ENCODE data around the gene PAXIP1.
"Not testable (repeated sequence)": the region's sequence is repeated elsewhere in the genome, so short reads cannot be mapped to it uniquely, and the experiment has no call there.

Gene PAXIP1, protein sequence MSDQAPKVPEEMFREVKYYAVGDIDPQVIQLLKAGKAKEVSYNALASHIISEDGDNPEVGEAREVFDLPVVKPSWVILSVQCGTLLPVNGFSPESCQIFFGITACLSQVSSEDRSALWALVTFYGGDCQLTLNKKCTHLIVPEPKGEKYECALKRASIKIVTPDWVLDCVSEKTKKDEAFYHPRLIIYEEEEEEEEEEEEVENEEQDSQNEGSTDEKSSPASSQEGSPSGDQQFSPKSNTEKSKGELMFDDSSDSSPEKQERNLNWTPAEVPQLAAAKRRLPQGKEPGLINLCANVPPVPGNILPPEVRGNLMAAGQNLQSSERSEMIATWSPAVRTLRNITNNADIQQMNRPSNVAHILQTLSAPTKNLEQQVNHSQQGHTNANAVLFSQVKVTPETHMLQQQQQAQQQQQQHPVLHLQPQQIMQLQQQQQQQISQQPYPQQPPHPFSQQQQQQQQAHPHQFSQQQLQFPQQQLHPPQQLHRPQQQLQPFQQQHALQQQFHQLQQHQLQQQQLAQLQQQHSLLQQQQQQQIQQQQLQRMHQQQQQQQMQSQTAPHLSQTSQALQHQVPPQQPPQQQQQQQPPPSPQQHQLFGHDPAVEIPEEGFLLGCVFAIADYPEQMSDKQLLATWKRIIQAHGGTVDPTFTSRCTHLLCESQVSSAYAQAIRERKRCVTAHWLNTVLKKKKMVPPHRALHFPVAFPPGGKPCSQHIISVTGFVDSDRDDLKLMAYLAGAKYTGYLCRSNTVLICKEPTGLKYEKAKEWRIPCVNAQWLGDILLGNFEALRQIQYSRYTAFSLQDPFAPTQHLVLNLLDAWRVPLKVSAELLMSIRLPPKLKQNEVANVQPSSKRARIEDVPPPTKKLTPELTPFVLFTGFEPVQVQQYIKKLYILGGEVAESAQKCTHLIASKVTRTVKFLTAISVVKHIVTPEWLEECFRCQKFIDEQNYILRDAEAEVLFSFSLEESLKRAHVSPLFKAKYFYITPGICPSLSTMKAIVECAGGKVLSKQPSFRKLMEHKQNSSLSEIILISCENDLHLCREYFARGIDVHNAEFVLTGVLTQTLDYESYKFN

DNA sequence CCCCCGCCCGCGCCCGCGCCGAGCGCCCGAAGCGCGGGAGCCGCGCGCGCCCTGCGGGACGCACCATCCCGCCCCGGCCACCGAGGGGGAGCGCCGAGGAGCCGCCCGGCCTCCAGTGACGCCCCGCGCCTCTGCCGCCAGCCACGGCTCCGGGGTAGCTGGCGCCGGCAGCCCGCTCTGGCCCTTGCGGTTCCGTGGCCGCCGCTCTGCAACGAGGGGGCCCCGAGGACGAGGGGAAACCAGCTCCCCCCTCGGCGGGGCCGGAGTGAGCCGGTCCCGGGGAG lies at the start of gene PAXIP1:
Gene PAXIP1, minus strand, starts transcription at position 33 of the 284 bp plus-strand sequence. CDS start 195 bp downstream, outside the sequence.
- peak; percentile 59 for DNase-seq (ENCODE audit: low spot score)

DNA sequence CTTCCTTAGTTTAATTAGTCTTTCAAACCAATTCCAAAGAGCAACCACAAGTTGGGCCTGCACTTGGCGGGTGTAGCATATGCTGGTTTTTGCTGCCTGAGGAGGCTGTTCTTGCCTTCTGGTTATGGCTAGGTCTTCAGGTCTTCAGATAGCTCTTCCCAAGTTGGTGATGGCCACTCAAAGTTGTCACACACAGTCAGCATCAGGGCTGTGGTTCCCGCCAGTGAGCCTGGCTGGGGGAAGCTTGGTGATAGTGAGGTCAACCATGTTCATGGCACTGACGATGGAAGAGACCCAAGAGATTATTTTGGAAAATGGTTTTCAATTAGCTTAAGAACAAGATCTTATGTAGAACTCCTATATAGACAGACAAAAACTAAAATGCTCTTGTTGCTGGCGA lies 48.4 kb upstream of the PAXIP1 start:
- DNase-seq (ENCODE audit: low spot score): no peak

DNA sequence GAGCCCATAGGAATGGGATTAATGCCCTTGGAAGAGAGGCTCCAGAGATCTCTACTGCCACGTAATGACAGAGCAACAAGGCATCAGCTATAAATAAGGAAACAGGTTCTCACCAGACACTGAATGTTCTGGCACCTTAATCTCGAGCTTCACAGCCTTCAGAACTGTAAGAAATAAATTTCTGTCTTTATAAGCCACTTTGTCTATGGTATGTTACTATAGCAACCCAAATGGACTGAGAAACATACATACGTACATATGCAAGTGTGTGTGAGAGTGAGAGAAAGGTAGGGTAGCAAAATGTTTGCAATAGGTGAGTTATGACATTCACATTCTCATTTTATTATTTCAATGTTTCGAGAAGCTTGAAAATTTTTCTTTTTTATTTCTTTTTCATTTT lies 45.1 kb upstream of the PAXIP1 start:
- no peak for DNase-seq (ENCODE audit: low spot score)

DNA sequence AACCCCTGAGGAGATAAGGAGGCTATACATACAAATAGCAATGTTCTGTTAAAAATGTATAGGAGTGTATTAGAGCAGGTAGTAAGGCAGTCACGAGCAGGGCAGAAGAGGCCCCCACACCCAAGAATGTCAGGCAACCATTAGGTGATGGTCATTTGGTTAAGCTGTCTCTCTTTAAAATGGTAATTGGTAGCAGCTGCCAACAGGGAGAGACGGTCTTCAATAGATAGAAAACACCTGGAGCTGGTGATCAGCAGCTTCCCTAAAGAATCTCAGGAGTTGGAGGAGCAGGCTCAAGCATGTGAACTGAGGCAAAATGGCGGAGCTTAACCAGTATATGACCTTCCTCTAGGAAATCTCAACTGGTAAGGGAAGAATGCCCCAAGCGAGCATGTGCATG lies 40.8 kb upstream of the PAXIP1 start:
- DNase-seq (ENCODE audit: low spot score): no peak

DNA sequence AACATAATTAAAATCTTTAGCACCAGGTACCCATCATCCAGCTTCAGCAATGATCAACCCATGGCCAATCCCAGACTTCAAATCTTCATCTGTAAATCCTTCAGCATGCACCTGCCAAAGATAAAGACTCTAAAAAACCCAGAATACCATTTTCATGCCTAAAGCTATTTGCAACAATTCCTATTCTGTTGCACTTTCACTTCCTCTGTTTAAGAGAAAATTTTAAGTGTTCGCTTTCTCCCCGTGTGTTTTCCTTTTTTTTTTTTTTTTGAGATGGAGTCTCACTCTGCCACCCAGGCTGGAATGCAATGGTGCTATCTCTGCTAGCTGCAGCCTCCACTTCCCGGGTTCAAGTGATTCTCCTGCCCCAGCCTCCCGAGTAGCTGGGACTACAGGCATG lies 35.4 kb upstream of the PAXIP1 start:
- DNase-seq (ENCODE audit: low spot score): no peak

DNA sequence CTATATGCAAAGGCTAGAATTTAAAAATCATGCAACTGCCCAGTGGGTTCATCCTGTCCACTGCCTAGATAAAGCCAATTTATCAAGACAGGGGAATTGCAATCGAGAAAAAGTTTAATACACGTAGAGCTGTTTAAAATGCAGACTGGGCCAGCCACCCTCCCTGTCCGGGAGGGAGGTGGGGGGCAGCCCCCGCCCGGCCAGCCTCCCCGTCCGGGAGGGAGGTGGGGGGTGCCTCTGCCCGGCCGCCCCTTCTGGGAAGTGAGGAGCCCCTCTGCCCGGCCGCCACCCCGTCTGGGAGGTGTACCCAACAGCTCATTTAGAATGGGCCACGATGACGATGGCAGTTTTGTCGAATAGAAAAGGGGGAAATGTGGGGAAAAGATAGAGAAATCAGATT lies 31.6 kb upstream of the PAXIP1 start:
- not testable (repeated sequence) for DNase-seq (ENCODE audit: low spot score)

DNA sequence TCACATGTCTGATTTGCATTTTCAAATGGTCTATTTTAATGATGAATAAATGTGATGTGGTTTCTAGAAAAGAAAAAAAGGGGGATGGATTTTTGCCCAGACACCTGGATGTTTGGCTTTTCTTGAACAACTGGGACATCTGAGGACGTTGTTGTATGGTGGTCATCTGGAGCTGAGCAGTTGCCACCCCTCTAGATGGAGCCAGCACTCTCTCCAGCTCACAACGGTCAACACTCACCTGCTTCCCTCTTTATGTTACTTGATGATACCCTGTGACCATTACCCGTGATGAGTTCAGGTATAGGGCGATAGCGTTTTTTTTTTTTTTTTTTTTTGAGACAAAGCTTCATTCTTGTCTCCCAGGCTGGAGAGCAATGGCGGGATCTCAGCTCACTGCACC lies 30.1 kb upstream of the PAXIP1 start:
- no peak for DNase-seq (ENCODE audit: low spot score)

DNA sequence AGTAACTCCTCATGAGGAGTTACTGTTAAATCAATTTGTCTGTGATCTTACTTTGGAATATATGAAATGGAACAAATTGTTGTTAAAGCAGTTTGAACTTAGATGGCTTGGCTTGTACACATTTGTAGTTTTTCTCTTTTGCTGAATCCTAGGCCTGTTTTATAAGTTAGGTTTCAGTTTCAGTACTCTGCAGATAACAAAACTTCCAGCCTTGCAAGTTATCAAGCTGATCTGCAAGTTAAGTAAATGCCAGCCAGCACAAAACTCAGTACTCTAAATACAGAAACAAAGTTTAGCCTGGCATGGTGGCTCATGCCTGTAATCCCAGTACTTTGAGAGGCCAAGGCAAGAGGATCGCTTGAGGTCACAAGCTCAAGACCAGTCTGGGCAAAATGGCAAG lies 25.0 kb upstream of the PAXIP1 start:
- DNase-seq (ENCODE audit: low spot score): no peak

DNA sequence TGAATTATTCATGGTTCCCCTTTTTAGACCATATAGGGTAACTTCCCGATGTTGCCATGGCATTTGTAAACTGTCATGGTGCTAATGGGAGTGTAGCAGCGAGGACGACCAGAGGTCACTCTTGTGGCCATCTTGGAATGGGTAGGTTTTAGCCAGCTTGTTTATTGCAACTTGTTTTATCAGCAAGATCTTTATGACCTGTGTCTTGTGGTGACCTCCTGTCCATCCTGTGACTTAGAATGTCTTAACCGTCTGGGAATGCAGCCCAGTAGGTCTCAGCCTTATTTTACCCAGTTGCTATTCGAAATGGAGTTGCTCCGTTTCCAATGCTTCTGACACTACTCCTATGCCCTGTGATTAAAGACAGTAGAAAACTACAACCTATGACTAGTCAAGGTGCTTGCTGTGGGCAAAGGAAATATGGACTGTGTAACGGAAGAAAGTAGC lies 18.8 kb upstream of the PAXIP1 start:
- no peak for DNase-seq (ENCODE audit: low spot score)

DNA sequence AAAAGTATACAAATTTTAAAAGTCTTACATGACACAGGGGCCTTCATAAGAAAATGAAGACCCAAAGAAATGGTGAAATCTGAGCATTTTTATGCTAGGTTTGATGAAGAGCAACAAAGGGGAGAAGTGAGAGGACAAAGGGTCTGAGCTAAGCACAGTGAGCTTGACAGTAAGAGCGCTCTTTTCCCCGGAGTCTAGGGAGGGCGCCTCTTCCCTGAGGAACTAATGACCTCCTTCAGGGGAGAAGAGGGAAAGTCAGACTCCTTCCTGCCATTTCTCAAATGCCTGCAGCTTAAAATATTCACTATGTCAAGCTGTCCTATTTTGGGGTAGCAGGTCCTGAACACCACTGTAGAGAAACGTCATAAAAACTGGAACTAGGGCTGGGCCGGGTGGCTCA lies 18.1 kb upstream of the PAXIP1 start:
- no peak for DNase-seq (ENCODE audit: low spot score)

DNA sequence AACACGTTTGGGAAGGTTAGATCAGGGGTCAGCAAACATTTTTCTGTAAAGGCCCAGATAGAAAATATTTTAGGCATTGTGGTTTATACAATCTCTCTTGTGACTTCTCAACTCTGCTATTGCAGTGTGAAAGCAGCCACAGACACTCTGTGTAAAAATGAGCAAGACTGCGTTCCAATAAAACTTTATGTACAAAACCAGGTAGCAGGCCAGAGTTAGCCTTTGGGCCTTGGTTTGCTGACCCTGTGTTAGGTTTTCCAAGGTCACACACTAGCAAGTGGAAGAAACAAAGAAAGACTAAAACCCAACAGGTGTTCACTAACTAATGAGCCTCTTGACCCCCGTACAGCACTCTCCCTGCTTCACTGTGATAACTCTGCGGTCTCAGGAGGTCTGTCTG lies 14.9 kb upstream of the PAXIP1 start:
- no peak for DNase-seq (ENCODE audit: low spot score)

DNA sequence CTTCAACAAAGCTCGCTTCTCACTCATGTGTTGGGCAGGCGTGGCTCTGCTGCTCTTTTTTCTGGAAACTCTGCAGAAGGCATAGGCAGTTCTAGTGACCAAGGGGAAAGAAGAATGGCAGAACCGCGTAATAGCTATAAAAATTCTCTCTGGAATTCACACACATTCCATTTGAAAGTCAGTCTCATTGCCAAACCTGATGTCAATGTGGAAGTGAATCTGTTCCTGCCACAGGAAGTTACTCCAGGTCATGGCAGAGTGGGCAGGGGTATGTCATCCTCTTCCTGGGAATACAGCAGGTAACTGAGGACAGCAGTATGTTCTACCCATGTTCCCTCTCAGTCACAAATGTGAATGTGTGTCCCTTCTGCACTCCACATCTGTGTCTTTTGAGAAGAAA lies 8.2 kb upstream of the PAXIP1 start:
- no peak for DNase-seq (ENCODE audit: low spot score)

DNA sequence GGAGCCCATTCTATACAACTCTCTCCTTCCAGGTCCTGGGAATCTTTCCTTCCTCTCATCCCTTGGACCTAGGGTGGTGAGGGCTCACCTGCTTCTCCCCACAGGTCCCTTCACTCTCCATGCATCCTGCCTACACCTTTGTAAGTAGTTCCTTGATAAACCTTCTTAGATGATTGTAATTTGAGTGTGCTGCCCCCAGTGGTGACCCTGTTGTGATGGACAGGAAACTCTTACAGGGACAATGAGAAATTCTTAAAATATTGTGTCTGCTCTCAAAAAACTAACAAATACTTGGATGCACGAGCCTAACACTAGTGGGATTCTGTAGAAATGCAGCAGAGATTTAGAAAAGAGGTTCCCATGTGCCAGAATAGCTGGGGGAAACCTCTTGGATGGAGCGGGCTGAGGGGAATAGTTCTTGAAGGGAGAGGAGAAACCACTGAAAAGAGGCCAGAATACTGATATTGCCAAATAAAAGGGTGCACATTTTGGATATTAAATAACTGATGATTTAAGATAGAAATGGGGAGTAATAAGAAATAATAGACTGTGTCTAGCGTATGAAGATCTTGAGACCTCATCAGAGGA lies 6.7 kb upstream of the PAXIP1 start:
- no peak for DNase-seq (ENCODE audit: low spot score)

DNA sequence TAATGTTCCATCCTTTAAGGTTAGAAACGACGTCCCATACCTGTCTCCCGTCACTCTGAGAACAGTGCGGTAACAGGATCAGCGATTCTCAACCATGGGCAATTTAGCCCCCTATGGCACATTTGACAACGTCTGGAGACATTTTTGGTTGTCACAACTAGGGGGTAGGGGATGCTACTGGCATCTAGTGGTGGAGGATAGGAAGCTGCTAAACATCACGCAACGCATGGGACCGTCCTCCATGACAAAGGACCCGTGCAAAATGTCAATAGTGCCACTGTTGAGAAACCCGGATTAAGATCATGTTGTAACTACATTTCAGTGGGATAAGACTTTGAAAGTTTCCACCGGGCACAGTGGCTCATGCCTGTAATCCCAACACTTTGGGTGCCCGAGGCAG lies 5.0 kb upstream of the PAXIP1 start:
- peak; percentile 22 for DNase-seq (ENCODE audit: low spot score)

DNA sequence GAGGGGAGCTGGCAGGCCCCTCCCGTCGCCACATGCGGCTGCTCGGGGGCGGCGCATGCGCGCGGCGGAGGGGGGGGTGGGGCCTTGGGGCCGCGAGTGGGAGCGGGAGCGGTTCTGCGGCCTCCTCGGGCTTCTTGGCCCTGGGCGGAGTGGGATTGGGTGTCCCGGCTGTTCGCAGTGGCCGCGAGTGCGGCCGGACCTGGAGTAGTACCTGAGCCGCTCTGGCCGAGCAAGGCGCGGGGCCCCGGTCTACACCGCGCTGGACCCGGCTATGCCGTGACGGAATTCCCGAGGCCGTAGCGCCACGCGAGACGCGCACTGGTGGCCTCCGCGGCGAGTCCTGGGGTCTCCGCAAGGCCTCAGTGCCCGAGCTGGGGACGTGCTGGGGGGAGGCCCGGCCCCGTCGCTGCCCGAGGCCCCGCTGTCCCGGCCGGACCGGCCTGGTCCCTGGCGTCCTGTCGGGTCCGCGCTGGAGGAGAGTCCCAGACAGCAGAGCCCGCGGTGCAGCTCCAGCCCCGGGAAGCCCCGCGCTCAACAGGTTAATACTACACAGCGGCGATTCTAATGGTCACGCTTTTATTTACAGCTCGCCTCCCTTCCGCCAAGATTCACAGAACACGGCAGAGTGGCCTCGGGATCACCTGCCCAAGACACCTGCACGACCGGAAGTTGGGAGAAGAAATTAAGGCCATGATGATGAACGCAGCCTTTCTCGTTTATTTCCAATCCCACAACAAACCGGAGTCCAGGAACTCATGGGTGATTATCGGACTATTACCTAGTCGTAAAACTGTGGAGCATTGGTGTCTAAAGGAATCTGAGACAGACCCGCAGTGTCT lies 671 bp upstream of the PAXIP1 start:
- peak; percentile 95 for DNase-seq (ENCODE audit: low spot score)

DNA sequence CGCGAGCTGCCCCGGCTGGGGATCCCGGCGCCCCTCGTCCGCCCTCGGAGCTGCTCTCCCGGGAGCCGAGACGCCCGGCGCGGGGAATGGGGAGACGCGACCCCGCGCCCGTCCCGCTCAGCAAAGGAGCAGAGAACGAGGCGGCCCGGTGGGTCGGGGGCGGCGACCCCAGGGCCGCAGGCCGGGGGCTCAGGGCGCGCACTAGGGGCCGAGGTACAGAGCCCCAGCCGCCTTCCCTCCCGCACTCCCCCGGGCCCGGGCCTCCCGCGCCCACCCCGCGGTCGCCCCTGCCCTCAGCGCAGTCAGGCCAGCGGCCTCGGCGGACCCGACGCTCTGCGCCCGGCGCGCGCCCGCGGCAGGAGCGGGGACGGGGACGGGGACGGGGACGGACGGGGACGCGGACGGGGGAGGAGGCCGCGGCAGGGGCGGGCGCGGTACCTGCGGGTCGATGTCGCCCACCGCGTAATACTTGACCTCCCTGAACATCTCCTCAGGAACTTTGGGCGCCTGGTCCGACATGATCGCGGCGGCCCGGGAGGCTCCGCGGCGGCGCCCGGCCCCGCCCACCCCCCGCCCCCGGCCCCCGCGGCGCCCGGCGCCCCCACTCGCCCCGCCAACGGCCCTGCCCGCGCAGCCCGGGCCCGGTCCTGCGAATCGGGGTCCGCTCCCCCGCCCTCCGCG lies 373 bp downstream of the PAXIP1 start:
- peak; percentile 58 for DNase-seq (ENCODE audit: low spot score)

DNA sequence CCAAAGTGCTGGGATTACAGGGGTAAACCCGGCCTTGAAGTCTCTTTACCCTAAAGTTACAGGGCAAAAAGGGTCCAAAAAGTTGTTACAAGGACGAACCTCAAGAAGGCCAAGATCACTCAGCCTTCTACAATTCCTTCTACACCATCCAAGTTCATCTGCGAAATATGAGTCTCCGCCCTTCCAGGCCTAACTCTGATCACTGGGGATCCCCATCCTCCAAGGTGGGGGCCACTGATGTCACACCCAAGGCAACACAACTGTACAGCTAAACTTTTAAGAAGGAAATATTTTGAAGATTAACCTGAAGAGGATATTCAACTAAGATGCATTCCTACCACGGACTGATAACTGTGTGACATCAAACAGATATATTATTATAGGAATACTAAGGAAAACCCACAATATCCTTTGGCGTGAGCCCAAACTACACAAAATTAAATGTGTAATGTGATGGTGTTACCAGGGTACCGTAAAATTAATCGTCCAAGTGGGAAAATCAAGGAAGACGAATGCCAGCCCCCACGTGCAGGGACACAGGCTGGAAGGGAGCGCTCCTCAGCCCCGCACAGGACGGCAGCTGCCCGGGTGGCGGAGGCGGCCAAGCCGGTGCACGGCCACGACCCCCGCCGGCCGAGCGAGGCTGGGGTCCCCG lies 1.0 kb downstream of the PAXIP1 start:
- peak; percentile 26 for DNase-seq (ENCODE audit: low spot score)

DNA sequence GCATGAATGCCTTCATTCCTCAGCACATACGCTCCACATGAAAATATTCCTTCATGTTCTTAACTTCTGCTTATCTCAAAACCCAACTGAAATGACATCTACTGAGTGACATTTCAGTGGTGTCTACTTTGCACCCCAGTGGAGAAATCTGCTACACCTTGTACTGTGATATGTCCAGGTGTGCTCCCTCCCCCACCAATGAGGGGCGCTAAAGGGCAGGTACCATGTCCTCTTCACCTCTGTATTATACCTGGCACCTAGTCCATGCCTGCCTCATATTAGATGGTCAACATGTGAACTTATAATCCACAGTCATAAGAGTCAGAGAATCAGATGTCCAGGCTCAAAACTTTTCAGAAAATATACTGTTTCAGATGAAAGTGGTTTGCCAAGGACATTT lies 2.1 kb downstream of the PAXIP1 start:
- DNase-seq (ENCODE audit: low spot score): no peak

DNA sequence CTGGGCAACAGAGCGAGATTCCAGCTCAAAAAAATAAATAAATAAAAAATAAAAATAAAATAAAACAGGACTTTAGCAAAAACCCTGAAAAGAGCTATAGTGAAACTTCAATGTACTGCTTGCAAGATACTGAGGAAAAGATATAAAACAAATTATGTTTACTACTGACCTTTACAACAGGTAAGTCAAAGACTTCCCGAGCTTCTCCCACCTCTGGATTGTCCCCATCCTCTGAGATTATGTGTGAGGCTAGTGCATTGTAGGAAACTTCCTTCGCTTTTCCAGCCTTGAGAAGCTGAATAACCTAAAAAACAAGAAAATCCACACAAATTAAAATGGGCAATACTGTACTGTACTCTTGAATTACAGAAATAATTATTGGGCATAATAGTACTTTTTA lies 4.4 kb downstream of the PAXIP1 start:
- no peak for DNase-seq (ENCODE audit: low spot score)

DNA sequence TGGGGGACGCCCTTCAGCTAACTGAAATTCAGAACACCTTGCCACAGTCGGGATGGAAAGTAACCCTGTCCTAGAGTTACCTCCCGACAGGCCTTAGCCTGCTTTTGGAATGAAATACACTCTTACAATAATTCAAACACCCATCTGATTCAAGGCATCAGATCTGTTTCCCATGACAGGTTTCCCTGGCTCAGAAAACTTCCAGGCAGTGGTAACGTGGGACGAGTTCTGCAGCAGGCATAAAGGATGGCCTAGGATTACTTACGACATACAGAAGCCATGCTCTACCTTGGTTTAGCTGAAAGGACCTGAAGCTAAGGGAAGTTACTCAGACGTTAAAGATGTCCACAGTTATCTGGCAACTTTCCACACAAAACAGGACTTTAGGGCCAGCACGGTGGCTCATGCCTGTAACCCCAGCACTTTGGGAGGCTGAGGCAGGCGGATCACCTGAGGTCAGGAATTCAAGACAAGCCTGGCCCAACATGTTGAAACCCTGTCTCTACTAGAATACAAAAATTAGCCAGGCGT lies 5.0 kb downstream of the PAXIP1 start:
- DNase-seq (ENCODE audit: low spot score): no peak

Measured in HuH-7.5 (cell line).